CD4-positive, alpha-beta memory T cell (primary cell): ENCODE data around the gene MVB12A. TPM values are rescaled to one million over a fixed set of nuclear protein-coding genes. Genes with fewer than 3 reads are reported as not detected.

Experiments
- CTCF ChIA-PET: fragments of 350-600 bp; sonication (Branson Sonifier 250); formaldehyde crosslinking; loops from one replicate; lab custom pipeline; 2021; ENCODE audit warnings: inconsistent platforms; ENCODE audit not compliant: partially characterized antibody; lab: Charles Lee
- POLR2A ChIA-PET: fragments of 350-600 bp; sonication (Branson Sonifier 250); formaldehyde crosslinking; loops from one replicate; lab custom pipeline; 2021; ENCODE audit not compliant: partially characterized antibody; lab: Charles Lee
- DNase-seq, 5 donors: peaks; one replicate each; pipeline versions ENCODE4 v3.0.0 to v3.0.0-alpha.2; 2020 to 2022; ENCODE audit warnings: mixed read lengths in 1 of 5
- H3K27ac ChIP-seq: one replicate; pipeline ENCODE4 v1.7.0; 2013; ENCODE audit warnings: low read depth, low read length
- H3K27me3 ChIP-seq: 2 replicates; pipeline ENCODE4 v1.7.0; 2013; ENCODE audit warnings: mild to moderate bottlenecking, low read length, moderate library complexity; ENCODE audit not compliant: insufficient read depth
- H3K36me3 ChIP-seq: 2 replicates; pipeline ENCODE4 v1.7.0; 2013; ENCODE audit warnings: mild to moderate bottlenecking, low read length, moderate library complexity; ENCODE audit not compliant: insufficient read depth
- H3K4me1 ChIP-seq: 2 replicates; pipeline ENCODE4 v1.7.0; 2013; ENCODE audit warnings: mild to moderate bottlenecking, low read length, moderate library complexity; ENCODE audit not compliant: insufficient read depth
- H3K4me3 ChIP-seq, 2 donors: one replicate each; pipeline ENCODE4 v1.7.0; 2013; ENCODE audit warnings: low read length in 2 of 2, mild to moderate bottlenecking in 1 of 2
- H3K9me3 ChIP-seq, 2 donors: one replicate each; pipeline ENCODE4 v1.7.0; 2013; ENCODE audit warnings: low read length in 2 of 2, control low read depth in 1 of 2; ENCODE audit not compliant: control insufficient read depth in 1 of 2
- H3K27ac Mint-ChIP-seq, 7 donors: one replicate each; pipeline ENCODE4 v1.8.0; 2020 to 2021; ENCODE audit warnings: mixed read lengths in 7 of 7, mild to moderate bottlenecking in 6 of 7, inconsistent platforms in 3 of 7, moderate library complexity in 3 of 7
- H3K27me3 Mint-ChIP-seq, 2 donors: one replicate each; pipeline ENCODE4 v1.8.0; 2020 to 2021; ENCODE audit warnings: mixed read lengths in 2 of 2
- H3K36me3 Mint-ChIP-seq, 2 donors: one replicate each; pipeline ENCODE4 v1.8.0; 2020 to 2021; ENCODE audit warnings: mixed read lengths in 2 of 2, inconsistent platforms in 1 of 2, mild to moderate bottlenecking in 1 of 2
- H3K4me1 Mint-ChIP-seq, 4 donors: one replicate each; pipeline ENCODE4 v1.8.0; 2020 to 2021; ENCODE audit warnings: mixed read lengths in 4 of 4, mild to moderate bottlenecking in 1 of 4
- H3K4me3 Mint-ChIP-seq, 8 donors: one replicate each; pipeline ENCODE4 v1.8.0; 2020 to 2021; ENCODE audit warnings: mixed read lengths in 8 of 8, mild to moderate bottlenecking in 7 of 8, moderate library complexity in 6 of 8, inconsistent platforms in 3 of 8
- H3K9me3 Mint-ChIP-seq, 8 donors: one replicate each; pipeline ENCODE4 v1.8.0; 2020 to 2021; ENCODE audit warnings: mixed read lengths in 8 of 8, mild to moderate bottlenecking in 5 of 8, inconsistent platforms in 3 of 8, moderate library complexity in 1 of 8
- intact Hi-C: fragments of 100-400 bp; cut with micrococcal nuclease; formaldehyde crosslinking; loops from one replicate; pipeline ENCODE4 v1.15.1; 2023
- polyA plus RNA-seq, 2 donors: library from polyadenylated mRNA; unstranded; fragments of 300-500 nt; fragmentation: Illumina TruSeq; gene quantifications; one replicate each; pipeline ENCODE4 v1.2.3, GENCODE V29; 2021
- total RNA-seq, 2 experiments: library from RNA; stranded (reverse); gene quantifications; one replicate each; pipeline ENCODE4 v1.2.3, GENCODE V29; 2021

MVB12A gene
- total and polyA plus RNA-seq, 4 experiments from 2014 or later = 29.5 to 38.0 (median 34.0) TPM

DNA sequence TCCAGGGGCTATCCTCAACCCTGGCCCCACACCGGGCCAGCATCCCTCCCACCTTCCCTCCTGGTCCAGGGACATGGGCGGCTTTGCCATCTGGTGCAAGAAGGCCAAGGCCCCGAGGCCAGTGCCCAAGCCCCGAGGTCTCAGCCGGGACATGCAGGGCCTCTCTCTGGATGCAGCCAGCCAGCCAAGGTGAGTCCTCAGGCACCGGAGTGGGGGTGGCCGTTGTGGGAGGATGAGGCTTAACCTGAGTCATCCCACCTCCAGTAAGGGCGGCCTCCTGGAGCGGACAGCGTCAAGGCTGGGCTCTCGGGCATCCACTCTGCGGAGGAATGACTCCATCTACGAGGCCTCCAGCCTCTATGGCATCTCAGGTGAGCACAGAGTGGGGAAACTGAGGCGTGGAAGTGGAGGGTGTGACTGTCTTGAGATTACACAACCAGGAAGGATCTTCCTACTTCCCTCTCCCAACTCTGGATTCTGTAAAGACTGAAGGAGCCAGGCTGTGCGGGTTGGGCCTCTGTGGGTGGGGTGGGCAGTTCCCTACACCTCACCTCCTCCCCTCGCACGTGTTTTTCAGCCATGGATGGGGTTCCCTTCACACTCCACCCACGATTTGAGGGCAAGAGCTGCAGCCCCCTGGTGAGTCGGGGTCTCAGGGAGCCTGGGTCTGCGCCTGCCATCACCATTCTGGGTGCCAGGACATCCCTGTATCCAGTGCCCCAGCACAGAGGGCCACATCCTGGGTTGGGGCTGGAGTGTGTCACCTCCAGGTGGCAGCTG lies 3.8 kb downstream of the MVB12A start:
- H3K4me3 ChIP-seq = no peak overlapping the region
- intact Hi-C loops = no loop called here
- no peak for DNase-seq
- Mint-ChIP-seq H3K4me3 (no peak overlapping the region), H3K36me3 (peaks cover 6 to 10% of the 10 kb centered on the region in 2 donors), H3K4me1 (peaks cover 11 to 26% (median 16%) of the 10 kb centered on the region in 4 donors), H3K9me3 (no peaks in the 10 kb centered on the region), H3K27me3 (no peaks in the 10 kb centered on the region), H3K27ac (no peak overlapping the region)
- CTCF ChIA-PET = interaction anchor here (0.6 kb wide), 1 partner anchor 27 kb away, joined by 3 read pairs; no protein-coding TSS in a partner anchor
- H3K4me1 ChIP-seq = peaks cover 17% of the 10 kb centered on the region
- no peak overlapping the region for H3K27ac ChIP-seq
- POLR2A ChIA-PET = no interaction called here
- no peaks in the 10 kb centered on the region for H3K27me3 ChIP-seq
- H3K9me3 ChIP-seq = no peaks in the 10 kb centered on the region
- no peaks in the 10 kb centered on the region for H3K36me3 ChIP-seq

DNA sequence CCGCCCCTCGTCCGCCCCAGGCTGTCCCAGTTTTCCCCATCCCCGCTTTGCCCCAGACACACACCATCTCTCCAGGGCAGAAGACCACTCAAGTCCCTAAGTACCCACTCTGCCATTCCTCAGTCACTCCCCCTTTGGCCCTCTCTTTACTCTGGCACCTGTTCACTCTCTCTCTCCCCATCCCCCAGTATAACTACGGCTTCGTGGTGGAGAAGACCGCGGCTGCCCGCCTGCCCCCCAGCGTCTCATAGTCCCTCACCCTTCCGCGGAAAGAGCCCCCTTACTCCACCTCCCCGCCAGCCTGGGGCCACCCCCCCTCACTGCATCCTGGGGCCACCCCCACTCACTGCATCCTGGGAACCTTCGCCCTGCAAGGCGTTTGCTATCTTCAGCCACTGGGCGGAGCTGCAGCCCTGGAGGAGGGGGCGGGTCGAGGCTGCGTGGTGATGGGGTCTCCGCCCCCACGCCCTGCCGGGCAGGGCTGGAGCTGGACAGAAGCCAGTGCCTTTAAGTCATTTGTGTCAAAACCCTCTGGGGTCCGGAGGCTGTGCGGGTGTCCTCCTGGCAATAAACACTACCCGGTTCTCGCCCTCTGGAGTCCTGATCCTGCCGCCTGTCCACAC lies 5.0 kb downstream of the MVB12A start:
- H3K4me3 Mint-ChIP-seq = no peak overlapping the region
- H3K27ac Mint-ChIP-seq = peak overlapping the region in 2 of 7 donors; percentile 29 to 30
- no peak for DNase-seq
- H3K4me1 ChIP-seq = peaks cover 9% of the 10 kb centered on the region
- H3K36me3 ChIP-seq = no peaks in the 10 kb centered on the region
- intact Hi-C loops = no loop called here
- CTCF ChIA-PET = no interaction called here
- no peaks in the 10 kb centered on the region for H3K27me3 ChIP-seq
- peaks cover 5 to 16% (median 8%) of the 10 kb centered on the region in 4 donors for H3K4me1 Mint-ChIP-seq
- no peak overlapping the region for H3K4me3 ChIP-seq
- no peak overlapping the region for H3K27ac ChIP-seq
- no peaks in the 10 kb centered on the region for H3K9me3 ChIP-seq
- H3K36me3 Mint-ChIP-seq = peaks cover 4 to 6% of the 10 kb centered on the region in 2 donors
- no peaks in the 10 kb centered on the region for H3K27me3 Mint-ChIP-seq
- H3K9me3 Mint-ChIP-seq = no peaks in the 10 kb centered on the region
- POLR2A ChIA-PET = no interaction called here

DNA sequence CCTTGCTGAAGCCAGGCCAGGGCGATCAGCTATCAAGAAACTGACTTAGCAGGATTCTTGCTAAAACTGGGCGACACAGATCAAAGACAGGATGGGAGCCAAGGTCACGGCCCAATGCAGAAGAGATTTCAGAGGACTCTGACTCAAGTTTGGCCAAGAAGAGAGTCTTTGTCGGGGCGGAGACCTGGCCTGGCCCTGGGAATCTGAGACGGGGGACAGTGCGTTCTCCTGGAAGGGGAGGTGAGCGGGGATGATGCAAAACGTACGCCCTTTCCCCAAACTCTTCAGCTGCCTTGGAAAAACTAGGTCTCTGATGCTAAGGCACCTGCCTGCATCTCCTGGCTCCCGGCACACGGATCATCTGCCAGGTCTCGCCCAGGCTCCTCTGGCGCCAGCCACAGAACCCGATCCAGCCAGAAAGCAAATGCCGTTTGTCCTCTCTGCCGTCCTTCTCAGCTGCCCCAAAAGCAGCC lies 9.8 kb downstream of the MVB12A start:
- no peaks in the 10 kb centered on the region for H3K36me3 ChIP-seq
- ChIA-PET CTCF (no interaction called here), POLR2A (interaction anchor here (0.9 kb wide), 1 partner anchor 10 kb away, joined by 3 read pairs; the partner anchor contains the start of gene MVB12A)
- H3K27ac ChIP-seq = no peak overlapping the region
- no peak for DNase-seq
- Mint-ChIP-seq H3K27me3 (no peaks in the 10 kb centered on the region), H3K9me3 (no peaks in the 10 kb centered on the region), H3K4me3 (no peak overlapping the region), H3K4me1 (no peaks in the 10 kb centered on the region), H3K27ac (no peak overlapping the region), H3K36me3 (no peaks in the 10 kb centered on the region)
- H3K4me1 ChIP-seq = no peaks in the 10 kb centered on the region
- H3K4me3 ChIP-seq = no peak overlapping the region
- intact Hi-C loops = no loop called here
- no peaks in the 10 kb centered on the region for H3K9me3 ChIP-seq
- H3K27me3 ChIP-seq = no peaks in the 10 kb centered on the region

DNA sequence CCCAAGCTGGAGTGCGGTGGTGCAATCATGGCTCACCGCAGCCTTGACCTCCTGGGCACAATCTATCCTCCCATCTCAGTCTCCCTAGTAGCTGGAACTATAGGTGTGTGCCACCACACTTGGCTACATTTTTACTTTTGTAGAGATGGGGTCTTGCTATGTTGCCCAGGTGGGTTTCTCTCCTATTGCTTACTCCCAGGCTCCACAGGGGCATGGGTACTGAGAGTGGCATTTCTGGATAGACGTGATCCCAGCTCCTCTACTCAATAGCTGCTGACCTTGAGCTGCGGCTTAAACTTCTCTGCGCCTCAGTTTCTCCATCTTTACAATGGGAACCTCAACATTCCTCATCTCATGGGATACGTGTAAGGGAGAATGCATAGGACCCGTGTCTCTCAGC lies 11.6 kb downstream of the MVB12A start:
- no peak overlapping the region for H3K4me3 Mint-ChIP-seq
- no peak for DNase-seq
- no peaks in the 10 kb centered on the region for H3K27me3 Mint-ChIP-seq
- intact Hi-C loops = no loop called here
- ChIA-PET POLR2A (no interaction called here), CTCF (interaction anchor here (0.6 to 1.6 kb wide), 2 partner anchors 12 kb away, joined by 3 to 4 read pairs; partner anchors contain the start of gene MVB12A)
- Histone ChIP-seq H3K4me3 (no peak overlapping the region), H3K4me1 (no peaks in the 10 kb centered on the region), H3K27me3 (no peaks in the 10 kb centered on the region), H3K36me3 (no peaks in the 10 kb centered on the region), H3K9me3 (no peaks in the 10 kb centered on the region), H3K27ac (no peak overlapping the region)
- peak overlapping the region in 1 of 7 donors; percentile 6 for H3K27ac Mint-ChIP-seq
- no peaks in the 10 kb centered on the region for H3K36me3 Mint-ChIP-seq
- H3K9me3 Mint-ChIP-seq = no peaks in the 10 kb centered on the region
- no peaks in the 10 kb centered on the region for H3K4me1 Mint-ChIP-seq

DNA sequence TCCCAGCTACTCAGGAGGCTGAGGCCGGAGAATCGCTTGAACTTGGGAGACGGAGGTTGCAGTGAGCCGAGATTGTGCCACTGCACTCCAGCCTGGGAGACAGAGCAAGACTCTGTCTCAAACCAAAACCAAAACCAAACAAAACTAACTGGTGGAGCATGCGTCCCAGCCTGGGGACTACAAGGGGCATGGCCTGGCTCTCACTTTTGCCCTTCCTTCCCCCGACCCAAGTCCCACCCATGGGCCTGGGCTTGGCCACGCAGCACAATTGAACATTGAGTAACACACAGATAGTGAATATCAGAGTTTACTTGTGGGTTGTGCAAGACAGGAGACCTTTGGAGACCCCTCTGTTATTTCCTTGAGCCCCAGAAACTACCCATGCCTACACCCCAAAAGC lies 15.4 kb downstream of the MVB12A start:
- Mint-ChIP-seq H3K9me3 (no peaks in the 10 kb centered on the region), H3K36me3 (no peaks in the 10 kb centered on the region), H3K27ac (no peak overlapping the region), H3K4me3 (no peak overlapping the region), H3K4me1 (no peaks in the 10 kb centered on the region), H3K27me3 (peaks cover 0 to 2% of the 10 kb centered on the region in 2 donors)
- intact Hi-C loops = no loop called here
- Histone ChIP-seq H3K9me3 (no peaks in the 10 kb centered on the region), H3K27ac (no peak overlapping the region), H3K27me3 (no peaks in the 10 kb centered on the region), H3K36me3 (no peaks in the 10 kb centered on the region), H3K4me3 (no peak overlapping the region), H3K4me1 (no peaks in the 10 kb centered on the region)
- CTCF ChIA-PET = interaction anchor here (0.6 kb wide), 1 partner anchor 14 kb away, joined by 3 read pairs; no protein-coding TSS in a partner anchor
- POLR2A ChIA-PET = no interaction called here
- DNase-seq = no peak

DNA sequence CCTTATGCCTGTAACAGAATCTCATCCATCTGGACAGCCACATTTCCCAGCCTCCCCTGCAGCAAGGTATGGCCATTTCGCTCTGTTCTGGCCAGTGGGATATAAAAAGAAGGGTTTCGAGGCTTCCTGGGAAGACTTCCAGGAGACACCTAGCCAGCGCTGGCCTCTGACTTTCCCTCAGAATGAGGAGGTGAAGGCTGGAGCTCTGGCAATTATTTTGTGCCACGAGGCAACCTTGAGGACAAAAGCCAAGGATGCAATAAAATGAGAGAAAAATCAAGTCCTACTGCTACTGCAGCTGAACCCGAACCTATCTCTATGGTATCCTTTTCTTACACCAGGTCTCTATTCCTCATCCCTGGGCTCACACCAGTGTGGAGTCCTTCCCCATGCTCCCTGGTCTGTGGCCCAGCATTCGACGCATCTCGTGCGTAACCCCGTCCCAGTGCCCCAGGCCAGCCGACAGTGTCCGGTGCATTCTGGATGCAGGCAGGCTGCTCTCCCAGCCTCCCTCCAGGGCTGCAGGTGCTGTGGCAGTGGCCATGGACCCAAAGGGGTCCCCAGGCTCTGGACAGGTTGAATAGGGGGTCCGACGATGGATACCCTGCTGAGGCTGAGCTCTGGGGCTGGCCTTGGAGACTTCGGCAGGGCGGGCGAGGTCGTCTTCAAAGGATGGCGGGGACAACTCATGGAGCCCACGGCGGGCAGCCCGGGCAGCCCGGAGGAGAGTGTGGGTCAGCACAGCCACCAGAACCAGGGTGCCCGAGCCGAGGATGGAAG lies 16.4 kb downstream of the MVB12A start:
- Mint-ChIP-seq H3K27ac (peak overlapping the region in 1 of 7 donors; percentile 35), H3K9me3 (no peaks in the 10 kb centered on the region), H3K4me3 (no peak overlapping the region), H3K36me3 (no peaks in the 10 kb centered on the region), H3K4me1 (no peaks in the 10 kb centered on the region), H3K27me3 (peaks cover 0 to 2% of the 10 kb centered on the region in 2 donors)
- no peaks in the 10 kb centered on the region for H3K9me3 ChIP-seq
- ChIA-PET CTCF (no interaction called here), POLR2A (no interaction called here)
- H3K27me3 ChIP-seq = no peaks in the 10 kb centered on the region
- intact Hi-C loops = no loop called here
- no peak overlapping the region for H3K27ac ChIP-seq
- DNase-seq = no peak
- H3K4me3 ChIP-seq = no peak overlapping the region
- no peaks in the 10 kb centered on the region for H3K36me3 ChIP-seq
- no peaks in the 10 kb centered on the region for H3K4me1 ChIP-seq

DNA sequence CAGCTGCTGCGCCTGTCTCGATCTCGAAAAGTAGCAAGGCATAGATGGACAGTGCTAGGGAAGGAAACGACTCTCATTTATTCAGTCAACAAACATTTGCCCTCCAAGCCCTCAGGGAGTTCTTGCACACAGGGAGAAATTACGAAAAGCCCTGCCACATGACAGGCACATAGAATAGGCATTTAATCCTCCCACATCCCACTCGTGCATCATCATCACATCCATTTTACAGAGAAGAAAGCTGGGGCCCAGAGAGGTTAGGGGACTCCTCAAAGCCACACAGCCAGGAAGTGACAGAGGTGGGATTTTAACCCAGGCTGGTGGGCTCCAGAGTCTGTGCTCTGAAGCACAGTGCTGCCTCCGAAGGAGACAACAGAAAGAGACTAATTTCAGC lies 17.0 kb downstream of the MVB12A start:
- H3K9me3 Mint-ChIP-seq = no peaks in the 10 kb centered on the region
- no peak overlapping the region for H3K4me3 Mint-ChIP-seq
- ChIA-PET CTCF (no interaction called here), POLR2A (no interaction called here)
- H3K27me3 Mint-ChIP-seq = peaks cover 0 to 2% of the 10 kb centered on the region in 2 donors
- peak overlapping the region in 1 of 7 donors; percentile 35 for H3K27ac Mint-ChIP-seq
- DNase-seq = no peak
- H3K36me3 Mint-ChIP-seq = no peaks in the 10 kb centered on the region
- Histone ChIP-seq H3K36me3 (no peaks in the 10 kb centered on the region), H3K9me3 (no peaks in the 10 kb centered on the region), H3K4me3 (no peak overlapping the region), H3K27me3 (no peaks in the 10 kb centered on the region), H3K4me1 (no peaks in the 10 kb centered on the region), H3K27ac (no peak overlapping the region)
- intact Hi-C loops = no loop called here
- no peaks in the 10 kb centered on the region for H3K4me1 Mint-ChIP-seq
